HG03139 (cell line): ENCODE results near the gene BRSK2.
"Not testable (repeated sequence)": the region's sequence is repeated elsewhere in the genome, so short reads cannot be mapped to it uniquely, and the experiment has no call there.

Source experiments
- ATAC-seq: cut with Tn5 transposase; IDR thresholded peaks from one replicate; pipeline ENCODE4 v1.9.1; 2021; ENCODE audit not compliant: unreplicated experiment

Gene BRSK2

GRCh38 chr11:1509626-1510255 is 120.0 kb downstream of the BRSK2 start:
- ATAC-seq = no peak

DNA sequence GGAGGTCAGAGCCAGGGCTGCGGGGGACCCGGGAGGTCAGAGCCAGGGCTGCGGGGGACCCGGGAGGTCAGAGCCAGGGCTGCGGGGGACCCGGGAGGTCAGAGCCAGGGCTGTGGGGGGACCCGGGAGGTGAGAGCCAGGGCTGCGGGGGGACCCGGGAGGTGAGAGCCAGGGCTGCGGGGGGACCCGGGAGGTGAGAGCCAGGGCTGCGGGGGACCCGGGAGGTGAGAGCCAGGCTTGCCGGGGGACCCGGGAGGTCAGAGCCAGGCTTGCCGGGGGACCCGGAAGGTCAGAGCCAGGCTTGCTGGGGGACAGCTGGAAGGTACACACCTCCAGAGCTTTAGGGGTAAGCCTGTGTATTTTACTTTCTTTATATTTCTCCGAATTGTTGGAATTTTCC is 120.6 kb downstream of the BRSK2 start:
- ATAC-seq = not testable (repeated sequence)

DNA sequence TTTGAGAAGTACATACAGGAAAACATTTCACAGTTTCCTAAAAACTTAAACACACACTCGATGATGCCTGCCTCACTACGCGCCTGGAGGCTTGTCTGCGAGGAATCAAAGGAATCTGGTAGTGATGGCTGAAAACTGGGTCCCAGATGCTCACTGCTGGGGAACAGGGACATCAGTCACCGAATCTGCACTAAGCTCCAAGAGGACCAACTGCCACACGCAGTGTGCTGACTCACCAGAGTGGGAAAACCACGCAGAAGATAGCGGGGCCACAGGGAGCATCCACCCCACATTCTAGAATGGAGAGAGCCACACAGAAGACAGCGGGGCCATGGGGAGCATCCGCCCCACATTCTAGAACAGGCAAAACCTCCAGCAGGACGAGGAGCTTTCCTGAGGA is 121.2 kb downstream of the BRSK2 start:
- no peak for ATAC-seq

- no peak for ATAC-seq
Measured at GRCh38 chr11:1511937-1512496, 122.3 kb downstream of the BRSK2 start.
